ENCODE data around the gene CERK.

DNA sequence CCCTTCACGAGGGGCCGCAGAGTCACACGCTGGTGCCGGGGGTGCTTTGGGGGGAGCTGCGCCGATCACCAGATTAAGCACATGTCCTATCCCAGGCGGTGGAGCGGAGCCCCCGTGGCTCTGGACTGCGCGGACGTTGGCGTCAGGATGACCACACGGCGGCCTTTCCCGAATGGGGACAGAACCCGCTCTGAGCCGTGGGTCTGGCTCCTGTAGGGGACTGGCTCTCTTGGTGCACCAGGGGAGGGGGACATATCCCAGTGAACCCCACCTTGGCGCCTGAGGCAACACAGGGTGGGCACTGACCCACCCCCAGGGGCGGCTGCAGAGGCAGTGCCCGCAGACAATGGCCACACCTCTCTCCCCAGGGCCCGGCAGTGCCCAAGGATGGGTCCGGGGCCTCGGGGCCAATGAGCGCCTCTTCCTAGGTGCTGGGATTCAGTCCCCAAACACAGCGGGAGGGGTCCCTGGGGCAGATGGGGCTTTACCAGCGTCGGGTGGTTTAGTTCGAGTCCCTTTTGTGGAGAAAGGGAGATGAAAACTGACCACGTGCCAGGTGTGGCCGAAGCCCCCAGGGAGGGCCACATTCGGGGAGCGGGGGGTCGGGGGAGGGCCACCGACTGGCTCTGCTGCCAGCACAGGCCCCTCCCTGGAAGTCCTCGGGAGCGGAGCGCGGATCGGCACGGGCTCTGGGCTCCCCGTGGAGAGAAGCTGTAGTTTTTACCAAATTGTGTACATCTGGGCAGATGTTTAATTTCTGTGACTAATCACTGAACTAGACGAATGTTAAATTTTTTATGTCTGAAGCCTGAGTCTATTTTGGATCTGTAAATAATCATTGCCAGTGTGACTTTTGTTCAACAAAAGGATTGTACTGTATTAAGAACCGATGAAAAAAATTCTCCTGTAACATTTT lies 59.0 kb downstream of the CERK start:
- no peak for TF ChIP-seq CTCF (IDR thresholded peaks at IDR 0.05)
- no peak for TF ChIP-seq NFATC4 (CRISPR knock-in tag; IDR thresholded peaks at IDR 0.05)

All from WTC11 (cell line).